ENCODE results near the gene RBM10. TPM values are rescaled to one million over a fixed set of nuclear protein-coding genes. Genes with fewer than 3 reads are reported as not detected.

RBM10 gene
- total and polyA plus RNA-seq, 2 donors (not counting 1 experiment from before 2014, with no cell fraction given), result 48.7 to 51.6 TPM

DNA sequence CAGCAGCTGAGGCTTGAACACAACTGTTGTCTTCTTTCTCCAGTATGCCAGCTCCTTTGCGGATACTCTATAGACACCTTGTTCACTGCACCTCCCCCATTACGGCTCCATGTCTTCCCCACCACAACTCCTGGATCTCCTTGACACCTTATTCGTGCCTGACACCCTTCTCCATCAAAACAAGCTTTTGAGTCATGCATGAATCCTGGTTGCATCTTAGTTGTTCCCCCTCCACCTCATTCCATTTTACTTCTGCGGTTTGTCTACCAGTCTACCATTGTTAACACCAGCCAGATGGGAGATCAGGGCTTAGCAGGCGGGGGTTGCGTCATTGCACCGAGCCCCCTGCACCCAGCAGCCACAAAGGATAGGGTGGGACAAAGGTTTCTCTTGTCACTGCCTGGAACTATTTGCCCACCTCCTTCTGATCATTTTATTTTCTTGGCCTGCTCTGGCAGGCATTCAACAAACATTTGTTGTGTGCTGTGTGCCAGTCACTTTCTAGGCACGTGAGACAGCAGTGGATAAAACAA lies 71.4 kb downstream of the RBM10 start:
- H3K9me3 ChIP-seq (ENCODE audit: control extremely low read depth in 1 of 3, control insufficient read depth in 2 of 3, insufficient read depth in 1 of 3, low read length in 2 of 3), result no peaks in the 10 kb centered on the region
- no peaks in the 10 kb centered on the region for H3K27me3 Mint-ChIP-seq
- peak overlapping the region; percentile 96 for H3K4me3 Mint-ChIP-seq
- 100% methylated on average over 1 of the region's 8 CpGs for WGBS (ENCODE audit: insufficient coverage)
- H4K20me1 ChIP-seq (ENCODE audit: control insufficient read depth, insufficient read depth, low read length, poor library complexity, severe bottlenecking), result peaks cover 26% of the 10 kb centered on the region
- intact Hi-C loops (cut with micrococcal nuclease), result loop anchor here (5.0 to 10.0 kb wide), 2 partner anchors 459 to 1698 kb away; partner anchors contain the start of genes PIM2, SLC35A2 and SLC9A7
- no peaks in the 10 kb centered on the region for H3K9me3 Mint-ChIP-seq (ENCODE audit: insufficient read depth)
- H3K4me3 ChIP-seq (ENCODE audit: control extremely low read depth in 1 of 5, extremely low read depth in 1 of 5, insufficient read depth in 1 of 5, low read depth in 2 of 5, low read length in 4 of 5), result no peak overlapping the region
- H3K27ac ChIP-seq (ENCODE audit: low read length in 2 of 2), result peak overlapping the region; percentile 85 to 94
- TF ChIP-seq, protein P1, sequence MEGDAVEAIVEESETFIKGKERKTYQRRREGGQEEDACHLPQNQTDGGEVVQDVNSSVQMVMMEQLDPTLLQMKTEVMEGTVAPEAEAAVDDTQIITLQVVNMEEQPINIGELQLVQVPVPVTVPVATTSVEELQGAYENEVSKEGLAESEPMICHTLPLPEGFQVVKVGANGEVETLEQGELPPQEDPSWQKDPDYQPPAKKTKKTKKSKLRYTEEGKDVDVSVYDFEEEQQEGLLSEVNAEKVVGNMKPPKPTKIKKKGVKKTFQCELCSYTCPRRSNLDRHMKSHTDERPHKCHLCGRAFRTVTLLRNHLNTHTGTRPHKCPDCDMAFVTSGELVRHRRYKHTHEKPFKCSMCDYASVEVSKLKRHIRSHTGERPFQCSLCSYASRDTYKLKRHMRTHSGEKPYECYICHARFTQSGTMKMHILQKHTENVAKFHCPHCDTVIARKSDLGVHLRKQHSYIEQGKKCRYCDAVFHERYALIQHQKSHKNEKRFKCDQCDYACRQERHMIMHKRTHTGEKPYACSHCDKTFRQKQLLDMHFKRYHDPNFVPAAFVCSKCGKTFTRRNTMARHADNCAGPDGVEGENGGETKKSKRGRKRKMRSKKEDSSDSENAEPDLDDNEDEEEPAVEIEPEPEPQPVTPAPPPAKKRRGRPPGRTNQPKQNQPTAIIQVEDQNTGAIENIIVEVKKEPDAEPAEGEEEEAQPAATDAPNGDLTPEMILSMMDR (IDR thresholded peaks at IDR 0.05), result no peak
- no peak for TF ChIP-seq EZH2 (IDR thresholded peaks at IDR 0.05; ENCODE audit: borderline replicate concordance, insufficient read depth, low read depth, low read length, poor library complexity, severe bottlenecking)
- peak overlapping the region; percentile 100 for H3K27ac Mint-ChIP-seq
- H3K4me2 ChIP-seq (replicated peaks; ENCODE audit: low read depth, low read length, poor library complexity, severe bottlenecking), result no peak overlapping the region
- ATAC-seq (ENCODE audit: low read depth), result no peak
- POLR2A ChIA-PET, result no interaction called here
- H3K9ac ChIP-seq (ENCODE audit: low read length), result no peak overlapping the region
- H3K79me2 ChIP-seq (ENCODE audit: control insufficient read depth, insufficient read depth, low read length), result peaks cover 28% of the 10 kb centered on the region
- CTCF ChIA-PET, result no interaction called here
- H3K4me1 ChIP-seq (ENCODE audit: control insufficient read depth in 2 of 2, insufficient read depth in 2 of 2, low read length in 2 of 2), result peaks cover 26 to 27% of the 10 kb centered on the region in 2 donors
- H2AFZ ChIP-seq (ENCODE audit: insufficient read depth, low read depth, low read length, poor library complexity, severe bottlenecking), result no peak overlapping the region
- peaks cover 0 to 38% of the 10 kb centered on the region in 2 experiments for H3K36me3 ChIP-seq (replicated peaks in 1 of 2; ENCODE audit: control extremely low read depth in 1 of 2, control insufficient read depth in 1 of 2, extremely low read depth in 1 of 2, insufficient read depth in 2 of 2, low read length in 1 of 2)
- peaks cover 33% of the 10 kb centered on the region for H3K4me1 Mint-ChIP-seq
- H3K27me3 ChIP-seq (replicated peaks in 1 of 4; ENCODE audit: control extremely low read depth in 1 of 4, control insufficient read depth in 3 of 4, insufficient read depth in 4 of 4, low read length in 3 of 4), result no peaks in the 10 kb centered on the region
- no peak for DNase-seq
